Epithelial cell of proximal tubule (primary cell): ENCODE measurements around the gene LIMS1. TPM values are rescaled to one million over a fixed set of nuclear protein-coding genes. Genes with fewer than 3 reads are reported as not detected.
A peak's percentile ranks its signal among the peaks of the same experiment; 100 is the strongest.

Experiments
- DNase-seq: peaks from one replicate; pipeline ENCODE4 v3.0.0-alpha.2; 2011; ENCODE audit warnings: low read depth
- H3K4me3 ChIP-seq: 2 replicates; pipeline ENCODE4 v1.5.1; 2011; ENCODE audit warnings: low read depth, mild to moderate bottlenecking, low read length
- CTCF ChIP-seq: conservative IDR thresholded peaks from 2 replicates; pipeline ENCODE4 v1.5.1; 2012; ENCODE audit warnings: low read depth, mild to moderate bottlenecking, low read length
- total RNA-seq: library from RNA; depleted of rRNA; stranded (reverse); fragments of >200 nt; gene quantifications from 2 replicates; pipeline ENCODE4 v1.2.3, GENCODE V29; 2015

The LIMS1 gene
- total RNA-seq, 1 donor from 2014 or later: 58.3 TPM

GRCh38 chr2:108565778-108566375 lies 31.6 kb downstream of the LIMS1 start:
- no peak overlapping the region for H3K4me3 ChIP-seq
- TF ChIP-seq CTCF: no peak
- no peak for DNase-seq

GRCh38 chr2:108570416-108570815 lies 36.1 kb downstream of the LIMS1 start:
- peak overlapping the region; percentile 13 for H3K4me3 ChIP-seq
- no peak for TF ChIP-seq CTCF
- no peak for DNase-seq

- no peak for DNase-seq
- no peak for TF ChIP-seq CTCF
- no peak overlapping the region for H3K4me3 ChIP-seq
These were observed 37.0 kb downstream of the LIMS1 start for GRCh38 chr2:108571286-108571685.

- TF ChIP-seq CTCF: no peak
- no peak overlapping the region for H3K4me3 ChIP-seq
- no peak for DNase-seq
These were observed 38.8 kb downstream of the LIMS1 start for GRCh38 chr2:108573061-108573460.

GRCh38 chr2:108574332-108574731 lies 40.1 kb downstream of the LIMS1 start:
- TF ChIP-seq CTCF: no peak
- no peak for DNase-seq
- H3K4me3 ChIP-seq: no peak overlapping the region

GRCh38 chr2:108575132-108575966 lies 41.1 kb downstream of the LIMS1 start:
- no peak for DNase-seq
- TF ChIP-seq CTCF: no peak
- peak overlapping the region; percentile 6 for H3K4me3 ChIP-seq
